SK-N-SH treated with all-trans-retinoic acid at 6 μM for 48 hours (cell line): ENCODE measurements around the gene CDC34.

Experiments
- ATAC-seq: fragments of 200-7000 bp; cut with Tn5 transposase; 3 replicates; pipeline ENCODE4 v1.9.1; 2020; ENCODE audit warnings: mild to moderate bottlenecking, moderate library complexity
- ARNTL ChIP-seq: fragments of 450-650 bp; formaldehyde crosslinking; IDR thresholded peaks from 2 replicates; pipeline ENCODE4 v1.5.0; 2020; ENCODE audit warnings: low read depth, mild to moderate bottlenecking, moderate library complexity, borderline replicate concordance
- CREB5 ChIP-seq: fragments of 250-450 bp; sonication (Bioruptor Pico); IDR thresholded peaks from 2 replicates; pipeline ENCODE4 v1.5.1; 2020; ENCODE audit warnings: low read depth, mild to moderate bottlenecking, moderate library complexity
- CSDC2 ChIP-seq: fragments of 250-450 bp; sonication (Bioruptor Pico); IDR thresholded peaks from 2 replicates; pipeline ENCODE4 v1.5.0; 2020; ENCODE audit warnings: mild to moderate bottlenecking, moderate library complexity
- ESRRG ChIP-seq: fragments of 250-450 bp; sonication (Bioruptor Pico); IDR thresholded peaks from 2 replicates; pipeline ENCODE4 v1.6.1; 2021; ENCODE audit warnings: mild to moderate bottlenecking
- GLIS3 ChIP-seq: fragments of 250-450 bp; sonication (Bioruptor Pico); IDR thresholded peaks from 2 replicates; pipeline ENCODE4 v1.5.0; 2020; ENCODE audit warnings: mild to moderate bottlenecking, moderate library complexity
- ISL1 ChIP-seq: fragments of 250-450 bp; sonication (Bioruptor Pico); IDR thresholded peaks from 2 replicates; pipeline ENCODE4 v2.1.2; 2022; ENCODE audit warnings: mild to moderate bottlenecking, moderate library complexity
- OSR1 ChIP-seq: fragments of 250-450 bp; sonication (Bioruptor Pico); IDR thresholded peaks from 2 replicates; pipeline ENCODE4 v1.8.0; 2022; ENCODE audit warnings: moderate library complexity, mild to moderate bottlenecking, inconsistent platforms
- PPARA ChIP-seq: fragments of 250-450 bp; sonication (Bioruptor Pico); IDR thresholded peaks from 2 replicates; pipeline ENCODE4 v1.5.0; 2020; ENCODE audit warnings: mild to moderate bottlenecking, borderline replicate concordance
- RARB ChIP-seq: fragments of 250-450 bp; sonication (Bioruptor Pico); IDR thresholded peaks from 2 replicates; pipeline ENCODE4 v1.8.0; 2021; ENCODE audit warnings: mild to moderate bottlenecking, moderate library complexity
- SNAI2 ChIP-seq: fragments of 250-450 bp; sonication (Bioruptor Pico); IDR thresholded peaks from 2 replicates; pipeline ENCODE4 v1.5.0; 2020; ENCODE audit warnings: mild to moderate bottlenecking, moderate library complexity
- TCF4 ChIP-seq: fragments of 250-450 bp; sonication (Bioruptor Pico); IDR thresholded peaks from 2 replicates; pipeline ENCODE4 v1.8.0; 2021; ENCODE audit warnings: mild to moderate bottlenecking, moderate library complexity, borderline replicate concordance
- TOX ChIP-seq: fragments of 250-450 bp; sonication (Bioruptor Pico); IDR thresholded peaks from 2 replicates; pipeline ENCODE4 v1.8.0; 2021; ENCODE audit warnings: mild to moderate bottlenecking, moderate library complexity, borderline replicate concordance
- TSHZ2 ChIP-seq: fragments of 250-450 bp; sonication (Bioruptor Pico); IDR thresholded peaks from 2 replicates; pipeline ENCODE4 v1.5.0; 2020; ENCODE audit warnings: mild to moderate bottlenecking, moderate library complexity
- ZC3H10 ChIP-seq: fragments of 250-450 bp; sonication (Bioruptor Pico); IDR thresholded peaks from 2 replicates; pipeline ENCODE4 v1.5.1; 2021; ENCODE audit warnings: mild to moderate bottlenecking, moderate library complexity
- ZFP3 ChIP-seq: fragments of 250-450 bp; sonication (Bioruptor Pico); IDR thresholded peaks from 2 replicates; pipeline ENCODE4 v1.5.0; 2020; ENCODE audit warnings: mild to moderate bottlenecking, moderate library complexity
- ZFP30 ChIP-seq: fragments of 450-650 bp; formaldehyde crosslinking; IDR thresholded peaks from 2 replicates; pipeline ENCODE4 v1.5.0; 2022; ENCODE audit warnings: mild to moderate bottlenecking, moderate library complexity
- ZNF565 ChIP-seq: fragments of 450-650 bp; formaldehyde crosslinking; conservative IDR thresholded peaks from 2 replicates; pipeline ENCODE4 v1.5.0; 2020; ENCODE audit warnings: low read depth, mild to moderate bottlenecking, moderate library complexity
- ZNF70 ChIP-seq: fragments of 450-650 bp; formaldehyde crosslinking; IDR thresholded peaks from 2 replicates; pipeline ENCODE4 v1.5.0; 2020; ENCODE audit warnings: mild to moderate bottlenecking, moderate library complexity
- ZNF8 ChIP-seq: fragments of 450-650 bp; formaldehyde crosslinking; IDR thresholded peaks from 2 replicates; pipeline ENCODE4 v1.5.0; 2020; ENCODE audit warnings: mild to moderate bottlenecking, moderate library complexity
- TF ChIP-seq, protein P1 (sequence below): fragments of 250-450 bp; sonication (Bioruptor Pico); IDR thresholded peaks from 2 replicates; pipeline ENCODE4 v1.8.0; 2020; ENCODE audit warnings: mild to moderate bottlenecking, moderate library complexity, borderline replicate concordance
- TF ChIP-seq, protein P2 (sequence below): fragments of 250-450 bp; sonication (Bioruptor Pico); IDR thresholded peaks from 2 replicates; pipeline ENCODE4 v1.5.1; 2021; ENCODE audit warnings: mild to moderate bottlenecking, moderate library complexity
- TF ChIP-seq, protein P3 (sequence below): fragments of 250-450 bp; sonication (Bioruptor Pico); IDR thresholded peaks from 2 replicates; pipeline ENCODE4 v1.8.0; 2021; ENCODE audit warnings: low read depth, mild to moderate bottlenecking, moderate library complexity, borderline replicate concordance

The CDC34 gene

DNA sequence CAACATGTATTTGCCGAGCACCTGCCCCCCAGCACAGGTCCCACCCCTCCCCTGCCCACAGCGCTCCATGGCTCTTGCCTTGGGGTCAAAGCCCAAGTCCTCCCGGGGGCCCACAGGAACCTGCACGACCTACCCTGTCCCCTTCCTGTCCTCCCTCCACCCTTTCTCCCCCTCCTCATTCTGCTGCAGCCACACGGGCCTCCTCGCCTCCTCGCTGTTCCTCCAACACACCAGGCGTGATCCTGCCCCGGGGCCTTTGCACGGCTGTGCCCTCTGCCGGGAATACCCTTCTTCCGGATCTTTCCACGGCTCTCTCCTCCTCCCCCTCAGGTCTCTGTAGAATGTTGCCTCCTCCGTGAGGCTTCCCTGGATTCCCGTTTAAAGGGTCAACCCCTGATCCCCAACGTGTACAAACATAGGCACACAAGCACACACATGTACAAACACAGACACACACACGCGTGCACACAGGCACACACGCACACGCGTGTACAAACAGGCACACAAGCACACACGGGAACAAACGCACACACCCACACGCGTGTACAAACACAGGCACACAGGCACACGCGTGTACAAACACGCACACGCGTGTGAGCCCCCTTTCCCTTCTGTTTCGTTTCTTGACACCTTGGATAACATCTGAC lies 32.5 kb upstream of the CDC34 start:
- ATAC-seq: no peak
- no peak for TF ChIP-seq CREB5 (CRISPR knock-in tag)
- TF ChIP-seq, protein P1, sequence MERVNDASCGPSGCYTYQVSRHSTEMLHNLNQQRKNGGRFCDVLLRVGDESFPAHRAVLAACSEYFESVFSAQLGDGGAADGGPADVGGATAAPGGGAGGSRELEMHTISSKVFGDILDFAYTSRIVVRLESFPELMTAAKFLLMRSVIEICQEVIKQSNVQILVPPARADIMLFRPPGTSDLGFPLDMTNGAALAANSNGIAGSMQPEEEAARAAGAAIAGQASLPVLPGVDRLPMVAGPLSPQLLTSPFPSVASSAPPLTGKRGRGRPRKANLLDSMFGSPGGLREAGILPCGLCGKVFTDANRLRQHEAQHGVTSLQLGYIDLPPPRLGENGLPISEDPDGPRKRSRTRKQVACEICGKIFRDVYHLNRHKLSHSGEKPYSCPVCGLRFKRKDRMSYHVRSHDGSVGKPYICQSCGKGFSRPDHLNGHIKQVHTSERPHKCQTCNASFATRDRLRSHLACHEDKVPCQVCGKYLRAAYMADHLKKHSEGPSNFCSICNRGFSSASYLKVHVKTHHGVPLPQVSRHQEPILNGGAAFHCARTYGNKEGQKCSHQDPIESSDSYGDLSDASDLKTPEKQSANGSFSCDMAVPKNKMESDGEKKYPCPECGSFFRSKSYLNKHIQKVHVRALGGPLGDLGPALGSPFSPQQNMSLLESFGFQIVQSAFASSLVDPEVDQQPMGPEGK (CRISPR knock-in tag): no peak
- no peak for TF ChIP-seq ZC3H10
- no peak for TF ChIP-seq CSDC2 (CRISPR knock-in tag)
- TF ChIP-seq, protein P2, sequence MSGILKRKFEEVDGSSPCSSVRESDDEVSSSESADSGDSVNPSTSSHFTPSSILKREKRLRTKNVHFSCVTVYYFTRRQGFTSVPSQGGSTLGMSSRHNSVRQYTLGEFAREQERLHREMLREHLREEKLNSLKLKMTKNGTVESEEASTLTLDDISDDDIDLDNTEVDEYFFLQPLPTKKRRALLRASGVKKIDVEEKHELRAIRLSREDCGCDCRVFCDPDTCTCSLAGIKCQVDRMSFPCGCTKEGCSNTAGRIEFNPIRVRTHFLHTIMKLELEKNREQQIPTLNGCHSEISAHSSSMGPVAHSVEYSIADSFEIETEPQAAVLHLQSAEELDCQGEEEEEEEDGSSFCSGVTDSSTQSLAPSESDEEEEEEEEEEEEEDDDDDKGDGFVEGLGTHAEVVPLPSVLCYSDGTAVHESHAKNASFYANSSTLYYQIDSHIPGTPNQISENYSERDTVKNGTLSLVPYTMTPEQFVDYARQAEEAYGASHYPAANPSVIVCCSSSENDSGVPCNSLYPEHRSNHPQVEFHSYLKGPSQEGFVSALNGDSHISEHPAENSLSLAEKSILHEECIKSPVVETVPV (CRISPR knock-in tag): no peak
- TF ChIP-seq ZNF565 (CRISPR knock-in tag): no peak
- no peak for TF ChIP-seq ISL1 (CRISPR knock-in tag)
- TF ChIP-seq OSR1 (CRISPR knock-in tag): no peak
- no peak for TF ChIP-seq SNAI2 (CRISPR knock-in tag)
- no peak for TF ChIP-seq RARB (CRISPR knock-in tag)
- TF ChIP-seq ZNF8: no peak
- TF ChIP-seq ZFP30 (CRISPR knock-in tag): no peak
- TF ChIP-seq GLIS3 (CRISPR knock-in tag): no peak
- no peak for TF ChIP-seq TCF4 (CRISPR knock-in tag)
- no peak for TF ChIP-seq PPARA (CRISPR knock-in tag)
- no peak for TF ChIP-seq ESRRG (CRISPR knock-in tag)
- no peak for TF ChIP-seq TSHZ2 (CRISPR knock-in tag)

- no peak for TF ChIP-seq TOX (CRISPR knock-in tag)
- TF ChIP-seq, protein P1 (CRISPR knock-in tag): no peak
- TF ChIP-seq, protein P3, sequence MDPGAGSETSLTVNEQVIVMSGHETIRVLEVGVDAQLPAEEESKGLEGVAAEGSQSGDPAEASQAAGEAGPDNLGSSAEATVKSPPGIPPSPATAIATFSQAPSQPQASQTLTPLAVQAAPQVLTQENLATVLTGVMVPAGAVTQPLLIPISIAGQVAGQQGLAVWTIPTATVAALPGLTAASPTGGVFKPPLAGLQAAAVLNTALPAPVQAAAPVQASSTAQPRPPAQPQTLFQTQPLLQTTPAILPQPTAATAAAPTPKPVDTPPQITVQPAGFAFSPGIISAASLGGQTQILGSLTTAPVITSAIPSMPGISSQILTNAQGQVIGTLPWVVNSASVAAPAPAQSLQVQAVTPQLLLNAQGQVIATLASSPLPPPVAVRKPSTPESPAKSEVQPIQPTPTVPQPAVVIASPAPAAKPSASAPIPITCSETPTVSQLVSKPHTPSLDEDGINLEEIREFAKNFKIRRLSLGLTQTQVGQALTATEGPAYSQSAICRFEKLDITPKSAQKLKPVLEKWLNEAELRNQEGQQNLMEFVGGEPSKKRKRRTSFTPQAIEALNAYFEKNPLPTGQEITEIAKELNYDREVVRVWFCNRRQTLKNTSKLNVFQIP (CRISPR knock-in tag): no peak
- no peak for TF ChIP-seq ZC3H10
- no peak for TF ChIP-seq RARB (CRISPR knock-in tag)
- no peak for TF ChIP-seq GLIS3 (CRISPR knock-in tag)
- TF ChIP-seq CSDC2 (CRISPR knock-in tag): no peak
- no peak for TF ChIP-seq CREB5 (CRISPR knock-in tag)
- no peak for TF ChIP-seq TCF4 (CRISPR knock-in tag)
- no peak for TF ChIP-seq ZNF70 (CRISPR knock-in tag)
- TF ChIP-seq ISL1 (CRISPR knock-in tag): no peak
- no peak for TF ChIP-seq ESRRG (CRISPR knock-in tag)
- no peak for TF ChIP-seq OSR1 (CRISPR knock-in tag)
- no peak for TF ChIP-seq ZFP30 (CRISPR knock-in tag)
- TF ChIP-seq, protein P2 (CRISPR knock-in tag): no peak
- TF ChIP-seq ARNTL: no peak
- no peak for TF ChIP-seq SNAI2 (CRISPR knock-in tag)
- no peak for TF ChIP-seq ZFP3 (CRISPR knock-in tag)
- no peak for TF ChIP-seq ZNF8
- no peak for TF ChIP-seq ZNF565 (CRISPR knock-in tag)
- no peak for ATAC-seq
Measured at GRCh38 chr19:501646-502045, 29.9 kb upstream of the CDC34 start.
